Measurements from ENCODE around the gene SIRT3. TPM values are rescaled to one million over a fixed set of nuclear protein-coding genes. Genes with fewer than 3 reads are reported as not detected.

Gene SIRT3
- total RNA-seq, 1 experiment from 2014 or later, result 13.8 TPM

- H3K27ac ChIP-seq (ENCODE audit: low read length), result no peak overlapping the region
- intact Hi-C loops (cut with micrococcal nuclease), result no loop called here
- ATAC-seq (no peak), DNase-seq (no peak)
- no peak overlapping the region for H2AFZ ChIP-seq (ENCODE audit: low read length)
- H3K79me2 ChIP-seq (ENCODE audit: low read length), result no peaks in the 10 kb centered on the region
- TF ChIP-seq CTCF (conservative IDR thresholded peaks at IDR 0.05; ENCODE audit: low read depth, low read length), result no peak
- no peak for TF ChIP-seq EZH2 (IDR thresholded peaks at IDR 0.05; ENCODE audit: low read length, unreplicated experiment)
- TF ChIP-seq EZH2phosphoT487 (IDR thresholded peaks at IDR 0.05; ENCODE audit: borderline replicate concordance, low read length), result no peak
- no peaks in the 10 kb centered on the region for H3F3A ChIP-seq (ENCODE audit: low read length, unreplicated experiment)
- H3K4me2 ChIP-seq (ENCODE audit: low read length), result no peak overlapping the region
- no peaks in the 10 kb centered on the region for H3K27me3 ChIP-seq (ENCODE audit: low read length)
- H3K36me3 ChIP-seq (ENCODE audit: low read depth, low read length), result no peaks in the 10 kb centered on the region
- no peaks in the 10 kb centered on the region for H4K20me1 ChIP-seq (ENCODE audit: low read length)
- no peak overlapping the region for H3K9ac ChIP-seq (ENCODE audit: low read length)
- no peak overlapping the region for H3K4me3 ChIP-seq (ENCODE audit: low read length)
- H3K9me3 ChIP-seq (ENCODE audit: low read length), result no peaks in the 10 kb centered on the region
- ChIA-PET POLR2A (ENCODE audit: unreplicated experiment) (no interaction called here), CTCF (no interaction called here)
- no peaks in the 10 kb centered on the region for H3K9me2 ChIP-seq (replicated peaks; ENCODE audit: low read length)
- no peaks in the 10 kb centered on the region for H3K4me1 ChIP-seq (ENCODE audit: insufficient read depth, low read length)
- BruUV-seq (replicated peaks), result no TSS peak
Observed at GRCh38 chr11:223884-224283, 12.3 kb downstream of the SIRT3 start.

GRCh38 chr11:223026-223789 lies 12.9 kb downstream of the SIRT3 start:
- DNase-seq (no peak), ATAC-seq (no peak)
- H3K9ac ChIP-seq (ENCODE audit: low read length), result no peak overlapping the region
- H3K4me2 ChIP-seq (ENCODE audit: low read length), result no peak overlapping the region
- H3F3A ChIP-seq (ENCODE audit: low read length, unreplicated experiment), result no peaks in the 10 kb centered on the region
- ChIA-PET CTCF (no interaction called here), POLR2A (ENCODE audit: unreplicated experiment) (no interaction called here)
- H3K4me1 ChIP-seq (ENCODE audit: insufficient read depth, low read length), result no peaks in the 10 kb centered on the region
- no peak overlapping the region for H2AFZ ChIP-seq (ENCODE audit: low read length)
- no peaks in the 10 kb centered on the region for H3K9me3 ChIP-seq (ENCODE audit: low read length)
- no peaks in the 10 kb centered on the region for H3K79me2 ChIP-seq (ENCODE audit: low read length)
- no peak overlapping the region for H3K4me3 ChIP-seq (ENCODE audit: low read length)
- BruUV-seq (replicated peaks), result no TSS peak
- no peaks in the 10 kb centered on the region for H4K20me1 ChIP-seq (ENCODE audit: low read length)
- no peaks in the 10 kb centered on the region for H3K9me2 ChIP-seq (replicated peaks; ENCODE audit: low read length)
- intact Hi-C loops (cut with micrococcal nuclease), result no loop called here
- no peaks in the 10 kb centered on the region for H3K36me3 ChIP-seq (ENCODE audit: low read depth, low read length)
- H3K27ac ChIP-seq (ENCODE audit: low read length), result no peak overlapping the region
- no peaks in the 10 kb centered on the region for H3K27me3 ChIP-seq (ENCODE audit: low read length)
- TF ChIP-seq EZH2 (IDR thresholded peaks at IDR 0.05; ENCODE audit: low read length, unreplicated experiment) (no peak), EZH2phosphoT487 (IDR thresholded peaks at IDR 0.05; ENCODE audit: borderline replicate concordance, low read length) (no peak), CTCF (conservative IDR thresholded peaks at IDR 0.05; ENCODE audit: low read depth, low read length) (no peak)

GRCh38 chr11:221998-222789 lies 13.9 kb downstream of the SIRT3 start:
- Histone ChIP-seq H3K9me2 (replicated peaks; ENCODE audit: low read length) (no peaks in the 10 kb centered on the region), H3K9me3 (ENCODE audit: low read length) (no peaks in the 10 kb centered on the region), H3K9ac (ENCODE audit: low read length) (no peak overlapping the region), H4K20me1 (ENCODE audit: low read length) (no peaks in the 10 kb centered on the region), H3K36me3 (ENCODE audit: low read depth, low read length) (no peaks in the 10 kb centered on the region), H3F3A (ENCODE audit: low read length, unreplicated experiment) (no peaks in the 10 kb centered on the region), H2AFZ (ENCODE audit: low read length) (no peak overlapping the region), H3K27ac (ENCODE audit: low read length) (no peak overlapping the region), H3K4me2 (ENCODE audit: low read length) (no peak overlapping the region), H3K4me1 (ENCODE audit: insufficient read depth, low read length) (no peaks in the 10 kb centered on the region), H3K4me3 (ENCODE audit: low read length) (no peak overlapping the region), H3K27me3 (ENCODE audit: low read length) (no peaks in the 10 kb centered on the region), H3K79me2 (ENCODE audit: low read length) (no peaks in the 10 kb centered on the region)
- ChIA-PET POLR2A (ENCODE audit: unreplicated experiment) (no interaction called here), CTCF (no interaction called here)
- no TSS peak for BruUV-seq (replicated peaks)
- TF ChIP-seq CTCF (conservative IDR thresholded peaks at IDR 0.05; ENCODE audit: low read depth, low read length), result no peak
- no peak for TF ChIP-seq EZH2 (IDR thresholded peaks at IDR 0.05; ENCODE audit: low read length, unreplicated experiment)
- TF ChIP-seq EZH2phosphoT487 (IDR thresholded peaks at IDR 0.05; ENCODE audit: borderline replicate concordance, low read length), result no peak
- no peak for ATAC-seq
- intact Hi-C loops (cut with micrococcal nuclease), result no loop called here
- DNase-seq, result no peak

Data from PC-3 (cell line).